GM12801 (cell line): ENCODE measurements around the gene CHPF.

ENCODE experiments used
- TF ChIP-seq, protein P1 (sequence below): IDR thresholded peaks from one replicate; pipeline ENCODE4 v1.5.1; 2011; ENCODE audit warnings: control low read depth; ENCODE audit not compliant: insufficient read length; ENCODE audit errors: extremely low read depth

The CHPF gene

DNA sequence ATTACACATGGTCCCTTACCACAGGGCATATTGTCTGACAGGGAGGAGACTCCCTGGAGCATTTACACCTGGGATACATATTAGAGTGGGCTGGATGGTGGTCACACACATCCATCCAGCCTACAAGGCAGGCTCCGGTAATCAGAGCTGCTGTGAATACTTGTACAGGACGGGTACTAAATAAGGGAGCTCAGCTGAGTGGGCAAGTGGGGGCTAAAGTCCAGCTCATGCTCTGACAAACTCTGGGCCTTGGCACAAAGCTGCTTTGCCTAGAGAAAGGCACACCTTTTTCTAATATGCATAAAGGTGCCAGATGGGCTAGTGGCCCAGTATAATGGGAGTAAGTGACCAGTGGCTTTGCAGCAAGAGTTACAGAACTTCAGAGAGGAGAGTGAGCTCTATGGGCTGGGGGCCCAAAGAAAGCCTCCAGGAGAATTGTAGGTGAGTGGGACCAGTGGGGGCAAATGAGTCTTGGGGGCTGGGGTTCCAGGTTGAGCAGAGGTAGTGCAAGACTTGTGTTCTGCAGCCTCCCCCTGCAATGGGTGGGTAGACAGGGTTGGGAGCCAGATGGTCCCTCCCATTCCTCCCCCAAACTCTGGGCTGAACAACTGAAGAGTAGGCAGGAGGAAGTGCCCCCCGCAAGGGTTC is 1.8 kb upstream of the CHPF start:
- TF ChIP-seq, protein P1, sequence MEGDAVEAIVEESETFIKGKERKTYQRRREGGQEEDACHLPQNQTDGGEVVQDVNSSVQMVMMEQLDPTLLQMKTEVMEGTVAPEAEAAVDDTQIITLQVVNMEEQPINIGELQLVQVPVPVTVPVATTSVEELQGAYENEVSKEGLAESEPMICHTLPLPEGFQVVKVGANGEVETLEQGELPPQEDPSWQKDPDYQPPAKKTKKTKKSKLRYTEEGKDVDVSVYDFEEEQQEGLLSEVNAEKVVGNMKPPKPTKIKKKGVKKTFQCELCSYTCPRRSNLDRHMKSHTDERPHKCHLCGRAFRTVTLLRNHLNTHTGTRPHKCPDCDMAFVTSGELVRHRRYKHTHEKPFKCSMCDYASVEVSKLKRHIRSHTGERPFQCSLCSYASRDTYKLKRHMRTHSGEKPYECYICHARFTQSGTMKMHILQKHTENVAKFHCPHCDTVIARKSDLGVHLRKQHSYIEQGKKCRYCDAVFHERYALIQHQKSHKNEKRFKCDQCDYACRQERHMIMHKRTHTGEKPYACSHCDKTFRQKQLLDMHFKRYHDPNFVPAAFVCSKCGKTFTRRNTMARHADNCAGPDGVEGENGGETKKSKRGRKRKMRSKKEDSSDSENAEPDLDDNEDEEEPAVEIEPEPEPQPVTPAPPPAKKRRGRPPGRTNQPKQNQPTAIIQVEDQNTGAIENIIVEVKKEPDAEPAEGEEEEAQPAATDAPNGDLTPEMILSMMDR: no peak

DNA sequence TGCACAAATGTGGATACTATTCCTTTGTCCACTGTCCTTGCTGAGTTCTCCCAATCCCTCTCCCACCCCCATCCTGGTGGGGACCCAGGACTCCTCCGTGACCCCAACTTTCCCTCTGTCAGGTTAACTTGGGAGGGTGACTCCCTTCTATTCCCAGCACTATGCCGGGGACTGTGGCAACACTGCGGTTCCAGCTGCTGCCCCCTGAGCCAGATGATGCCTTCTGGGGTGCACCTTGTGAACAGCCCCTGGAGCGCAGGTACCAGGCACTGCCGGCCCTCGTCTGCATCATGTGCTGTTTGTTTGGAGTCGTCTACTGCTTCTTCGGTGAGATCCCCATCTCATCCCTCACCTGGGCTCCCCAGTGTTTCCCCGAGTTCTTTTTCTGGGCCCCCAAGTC is 958 bp upstream of the CHPF start:
- TF ChIP-seq, protein P1: no peak

DNA sequence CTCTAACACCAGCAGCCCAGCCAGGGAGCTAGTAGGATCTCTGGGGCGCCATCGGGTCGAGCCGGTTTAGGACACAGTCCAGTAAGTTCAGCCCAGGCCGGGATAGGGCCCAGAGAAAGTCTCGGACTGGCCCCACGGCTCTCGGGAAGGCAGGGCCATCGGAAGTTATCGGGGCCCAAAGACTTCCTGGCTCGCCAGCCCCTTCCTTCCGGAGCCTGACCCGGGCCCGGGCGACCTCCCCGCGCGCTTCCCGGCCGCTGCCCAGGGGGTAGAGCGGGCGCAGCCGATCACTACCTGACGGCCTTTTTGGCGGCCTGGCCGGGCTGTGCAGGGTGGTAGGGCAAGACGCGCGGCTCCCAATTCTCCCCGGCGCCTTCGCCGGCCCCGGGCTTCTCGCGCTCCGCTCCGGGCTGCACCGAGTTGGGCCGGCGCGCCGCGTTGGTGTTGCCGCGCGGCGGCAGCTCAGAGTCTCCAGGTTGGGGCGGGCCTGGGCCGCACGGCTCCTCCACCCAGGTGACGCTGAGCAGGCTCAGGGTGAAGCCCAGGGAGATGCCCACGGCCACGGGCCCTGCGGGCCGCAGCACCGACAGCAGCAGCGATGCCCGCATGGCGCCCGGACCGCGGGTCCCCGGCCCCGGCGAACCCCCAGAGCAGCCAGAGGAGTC is 546 bp downstream of the CHPF start:
- TF ChIP-seq, protein P1: no peak

DNA sequence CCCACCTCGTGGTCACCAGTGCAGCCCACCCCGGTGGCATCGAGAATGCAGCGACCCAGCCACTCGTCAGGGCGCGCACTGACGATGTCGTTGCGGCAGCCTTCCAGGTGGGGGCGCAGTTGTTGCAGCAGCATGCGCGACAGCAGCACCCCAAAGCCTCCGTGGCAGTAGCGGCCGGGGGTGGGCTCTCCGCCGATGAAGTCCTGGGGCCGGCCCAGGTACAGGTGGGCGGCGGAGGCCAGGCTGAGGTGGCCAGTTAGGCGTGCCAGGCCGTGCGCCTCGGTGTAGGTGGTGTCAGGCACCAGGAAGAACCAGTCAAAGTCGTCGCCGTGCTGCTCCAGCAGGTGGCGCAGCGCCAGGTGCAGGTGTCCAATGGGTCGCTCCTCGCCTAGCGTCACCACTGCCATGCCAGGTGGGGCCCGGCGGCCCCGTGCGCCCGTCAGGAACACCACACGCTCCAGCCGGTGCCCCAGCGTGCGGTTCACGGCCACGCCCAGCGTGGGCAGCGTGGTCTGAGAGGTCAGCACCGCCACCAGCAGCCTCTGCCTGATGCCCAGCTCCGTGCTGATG is 1.9 kb downstream of the CHPF start:
- TF ChIP-seq, protein P1: no peak

DNA sequence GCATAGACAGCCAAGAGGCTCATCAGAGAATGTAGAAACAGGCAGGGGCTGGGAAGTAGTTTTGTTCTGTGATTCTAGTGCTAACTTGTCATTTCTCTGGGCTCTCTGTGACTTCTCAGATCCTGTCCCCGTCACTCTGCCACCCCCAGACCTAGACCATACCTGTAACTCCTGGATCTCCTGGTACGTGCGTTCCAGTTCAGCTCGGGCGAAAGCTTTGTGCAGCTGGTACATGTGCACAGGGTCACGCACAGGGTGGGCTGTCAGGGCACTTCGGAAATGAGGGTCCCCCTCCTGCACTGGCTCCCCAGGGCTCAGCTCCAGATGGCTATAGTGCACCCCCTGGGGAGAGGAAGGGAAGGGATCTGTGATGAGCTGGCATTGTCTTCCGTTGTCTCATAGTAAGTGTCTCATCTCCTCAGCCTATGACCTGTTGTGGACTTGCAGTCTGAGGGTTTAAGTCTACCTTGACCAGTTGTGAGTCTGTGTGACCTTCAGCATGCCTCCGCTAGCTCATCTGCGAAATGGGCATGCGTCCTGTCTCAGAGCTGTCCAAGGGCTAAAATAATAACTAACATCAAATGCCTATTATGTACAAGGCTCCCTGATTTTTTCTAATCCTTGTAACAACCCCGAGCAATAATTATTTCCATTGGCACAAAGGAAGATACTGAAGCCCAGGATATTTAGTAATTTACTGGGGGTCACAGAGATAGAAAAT is 2.7 kb downstream of the CHPF start:
- TF ChIP-seq, protein P1: no peak

DNA sequence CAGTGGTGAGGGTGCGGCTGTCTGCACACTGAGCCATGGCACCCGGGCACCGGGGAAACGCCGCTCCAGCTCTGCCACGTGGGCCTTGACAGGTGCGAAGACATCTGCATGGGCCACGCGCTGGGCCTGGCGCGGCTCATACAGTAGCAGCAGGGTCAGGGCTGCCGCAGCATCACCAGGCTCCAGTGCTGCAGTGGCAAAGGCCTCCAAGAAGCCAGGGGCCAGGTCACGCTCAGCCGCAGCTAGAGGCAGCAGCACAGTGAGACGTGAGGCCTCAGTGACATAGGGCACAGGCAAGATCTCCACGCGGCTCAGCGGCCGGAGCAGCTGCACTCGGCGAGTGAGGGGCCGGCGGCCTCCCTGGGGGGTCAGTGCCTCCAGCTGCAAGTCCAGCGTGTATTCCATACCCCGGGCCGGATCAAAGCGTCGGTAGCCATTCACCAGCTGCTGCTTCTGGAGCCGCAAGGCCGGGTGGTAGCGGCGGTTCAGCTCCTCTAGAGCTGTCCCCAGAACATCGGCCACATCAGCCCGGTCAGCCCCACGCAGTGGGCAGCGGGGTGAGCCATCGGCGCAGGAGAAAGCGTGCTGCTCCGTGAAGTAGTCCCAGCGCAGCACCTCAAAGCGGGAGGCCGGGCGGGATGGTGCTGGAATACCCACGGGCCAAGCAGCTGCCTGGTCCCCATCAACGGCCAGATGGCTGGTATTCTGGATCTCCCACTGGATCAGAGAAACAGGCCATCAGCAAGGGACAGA is 3.5 kb downstream of the CHPF start:
- TF ChIP-seq, protein P1: no peak
